Chondrocyte (in vitro differentiated cells): ENCODE results near the gene AGPAT1. TPM values are rescaled to one million over a fixed set of nuclear protein-coding genes. Genes with fewer than 3 reads are reported as not detected.

Source experiments
- DNase-seq: peaks from one replicate; pipeline ENCODE4 v3.0.0; 2021; ENCODE audit warnings: mixed read lengths, low spot score
- H3K27ac Mint-ChIP-seq: one replicate; pipeline ENCODE4 v1.8.0; 2021; ENCODE audit warnings: mild to moderate bottlenecking, moderate library complexity, mixed read lengths; ENCODE audit not compliant: unreplicated experiment
- H3K27me3 Mint-ChIP-seq: 2 replicates; pipeline ENCODE4 v1.8.0; 2021; ENCODE audit warnings: low read depth, mixed read lengths
- H3K36me3 Mint-ChIP-seq: 2 replicates; pipeline ENCODE4 v1.8.0; 2021; ENCODE audit warnings: low read depth, mixed read lengths
- H3K4me1 Mint-ChIP-seq: 2 replicates; pipeline ENCODE4 v1.8.0; 2021; ENCODE audit warnings: low read depth, mild to moderate bottlenecking, mixed read lengths
- H3K4me3 Mint-ChIP-seq: one replicate; pipeline ENCODE4 v1.8.0; 2021; ENCODE audit warnings: mild to moderate bottlenecking, moderate library complexity, mixed read lengths; ENCODE audit not compliant: unreplicated experiment
- H3K9me3 Mint-ChIP-seq: 2 replicates; pipeline ENCODE4 v1.8.0; 2021; ENCODE audit warnings: low read depth, mixed read lengths
- total RNA-seq: library from RNA; stranded (reverse); gene quantifications from 3 replicates; pipeline ENCODE4 v1.2.1, GENCODE V29; 2021
- TF ChIP-seq, protein P1 (sequence below): fragments of 200-600 bp; sonication (generic); IDR thresholded peaks from 2 replicates; pipeline ENCODE4 v1.5.0; 2021; ENCODE audit warnings: antibody characterized with exemption, mild to moderate bottlenecking, moderate library complexity

Gene AGPAT1
- total RNA-seq, 1 donor from 2014 or later = 67.0 TPM

- H3K4me3 Mint-ChIP-seq = no peak overlapping the region
- TF ChIP-seq, protein P1, sequence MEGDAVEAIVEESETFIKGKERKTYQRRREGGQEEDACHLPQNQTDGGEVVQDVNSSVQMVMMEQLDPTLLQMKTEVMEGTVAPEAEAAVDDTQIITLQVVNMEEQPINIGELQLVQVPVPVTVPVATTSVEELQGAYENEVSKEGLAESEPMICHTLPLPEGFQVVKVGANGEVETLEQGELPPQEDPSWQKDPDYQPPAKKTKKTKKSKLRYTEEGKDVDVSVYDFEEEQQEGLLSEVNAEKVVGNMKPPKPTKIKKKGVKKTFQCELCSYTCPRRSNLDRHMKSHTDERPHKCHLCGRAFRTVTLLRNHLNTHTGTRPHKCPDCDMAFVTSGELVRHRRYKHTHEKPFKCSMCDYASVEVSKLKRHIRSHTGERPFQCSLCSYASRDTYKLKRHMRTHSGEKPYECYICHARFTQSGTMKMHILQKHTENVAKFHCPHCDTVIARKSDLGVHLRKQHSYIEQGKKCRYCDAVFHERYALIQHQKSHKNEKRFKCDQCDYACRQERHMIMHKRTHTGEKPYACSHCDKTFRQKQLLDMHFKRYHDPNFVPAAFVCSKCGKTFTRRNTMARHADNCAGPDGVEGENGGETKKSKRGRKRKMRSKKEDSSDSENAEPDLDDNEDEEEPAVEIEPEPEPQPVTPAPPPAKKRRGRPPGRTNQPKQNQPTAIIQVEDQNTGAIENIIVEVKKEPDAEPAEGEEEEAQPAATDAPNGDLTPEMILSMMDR = no peak
- peaks cover 14% of the 10 kb centered on the region for H3K27me3 Mint-ChIP-seq
- peaks cover 6% of the 10 kb centered on the region for H3K9me3 Mint-ChIP-seq
- DNase-seq = no peak
- H3K36me3 Mint-ChIP-seq = no peaks in the 10 kb centered on the region
- H3K27ac Mint-ChIP-seq = no peak overlapping the region
- peaks cover 7% of the 10 kb centered on the region for H3K4me1 Mint-ChIP-seq
These were observed 28.4 kb upstream of the AGPAT1 start for GRCh38 chr6:32204268-32204715.

GRCh38 chr6:32203426-32204267 is 27.8 kb upstream of the AGPAT1 start:
- TF ChIP-seq, protein P1 = no peak
- H3K9me3 Mint-ChIP-seq = peaks cover 6% of the 10 kb centered on the region
- H3K4me1 Mint-ChIP-seq = peaks cover 7% of the 10 kb centered on the region
- H3K36me3 Mint-ChIP-seq = no peaks in the 10 kb centered on the region
- H3K4me3 Mint-ChIP-seq = no peak overlapping the region
- no peak overlapping the region for H3K27ac Mint-ChIP-seq
- DNase-seq = no peak
- H3K27me3 Mint-ChIP-seq = peaks cover 11% of the 10 kb centered on the region

- H3K27ac Mint-ChIP-seq = no peak overlapping the region
- TF ChIP-seq, protein P1 = no peak
- peaks cover 7% of the 10 kb centered on the region for H3K4me1 Mint-ChIP-seq
- H3K27me3 Mint-ChIP-seq = peaks cover 6% of the 10 kb centered on the region
- H3K4me3 Mint-ChIP-seq = no peak overlapping the region
- H3K9me3 Mint-ChIP-seq = peaks cover 6% of the 10 kb centered on the region
- no peaks in the 10 kb centered on the region for H3K36me3 Mint-ChIP-seq
- DNase-seq = no peak
These were observed 26.3 kb upstream of the AGPAT1 start for GRCh38 chr6:32202186-32202585.

- H3K27me3 Mint-ChIP-seq = peaks cover 6% of the 10 kb centered on the region
- H3K36me3 Mint-ChIP-seq = no peaks in the 10 kb centered on the region
- no peak overlapping the region for H3K27ac Mint-ChIP-seq
- peaks cover 17% of the 10 kb centered on the region for H3K4me1 Mint-ChIP-seq
- no peaks in the 10 kb centered on the region for H3K9me3 Mint-ChIP-seq
- TF ChIP-seq, protein P1 = no peak
- no peak for DNase-seq
- H3K4me3 Mint-ChIP-seq = no peak overlapping the region
These were observed 25.0 kb upstream of the AGPAT1 start for GRCh38 chr6:32200711-32201475.

GRCh38 chr6:32198866-32199265 is 23.0 kb upstream of the AGPAT1 start:
- Mint-ChIP-seq H3K36me3 (no peaks in the 10 kb centered on the region), H3K9me3 (no peaks in the 10 kb centered on the region), H3K4me3 (no peak overlapping the region), H3K4me1 (peaks cover 27% of the 10 kb centered on the region), H3K27me3 (no peaks in the 10 kb centered on the region), H3K27ac (no peak overlapping the region)
- TF ChIP-seq, protein P1 = no peak
- no peak for DNase-seq
